B cell (primary cell): ENCODE measurements around the gene ADAMTS16. TPM values are rescaled to one million over a fixed set of nuclear protein-coding genes. Genes with fewer than 3 reads are reported as not detected.

Experiments
- ATAC-seq: fragments of 200-7000 bp; cut with Tn5 transposase; one replicate; pipeline ENCODE4 v1.10.0; 2021; ENCODE audit warnings: low read depth, mild to moderate bottlenecking, moderate number of reproducible peaks, moderate library complexity
- CTCF ChIA-PET: fragments of 350-600 bp; sonication (Branson Sonifier 250); formaldehyde crosslinking; loops from one replicate; lab custom pipeline; 2021; ENCODE audit warnings: antibody characterized with exemption, inconsistent platforms; lab: Charles Lee
- POLR2A ChIA-PET: fragments of 350-600 bp; sonication (Branson Sonifier 250); formaldehyde crosslinking; loops from one replicate; lab custom pipeline; 2021; ENCODE audit warnings: antibody characterized with exemption; lab: Charles Lee
- DNase-seq: peaks from one replicate; pipeline ENCODE4 v3.0.0; 2013
- H2AFZ ChIP-seq: 2 replicates; pipeline ENCODE4 v1.6.1; 2012; ENCODE audit warnings: mild to moderate bottlenecking, low read depth, low read length; ENCODE audit not compliant: insufficient read depth, poor library complexity, severe bottlenecking
- H3K27ac ChIP-seq, 2 donors: 1 replicate in 1 of 2; 2 replicates in 1 of 2; pipeline ENCODE4 v1.5.1; 2012 to 2013; ENCODE audit warnings: low read length in 2 of 2, mild to moderate bottlenecking in 2 of 2, moderate library complexity in 1 of 2
- H3K27me3 ChIP-seq, 4 experiments: fragments of 200-600 bp in 1 of 4; sonication (generic) in 1 of 4; replicated peaks in 1 of 4; 1 replicate in 2 of 4; 2 replicates in 2 of 4; pipeline versions ENCODE4 v1.6.1 to v1.7.0; 2013 to 2016; ENCODE audit warnings: low read length in 3 of 4, mild to moderate bottlenecking in 2 of 4, mixed read lengths in 1 of 4, moderate library complexity in 1 of 4; ENCODE audit not compliant: insufficient read depth in 4 of 4, control insufficient read depth in 3 of 4; ENCODE audit errors: control extremely low read depth in 1 of 4
- H3K36me3 ChIP-seq, 2 experiments: replicated peaks in 1 of 2; 1 replicate in 1 of 2; 2 replicates in 1 of 2; pipeline versions ENCODE4 v1.6.1 to v1.7.1; 2013; ENCODE audit warnings: low read length in 1 of 2; ENCODE audit not compliant: insufficient read depth in 2 of 2, control insufficient read depth in 1 of 2; ENCODE audit errors: control extremely low read depth in 1 of 2, extremely low read depth in 1 of 2
- H3K4me1 ChIP-seq, 2 donors: fragments of 200-600 bp in 1 of 2; sonication (generic) in 1 of 2; 1 replicate in 1 of 2; 2 replicates in 1 of 2; pipeline versions ENCODE4 v1.5.1 to v1.6.1; 2013 to 2017; ENCODE audit warnings: low read length in 2 of 2; ENCODE audit not compliant: control insufficient read depth in 2 of 2, insufficient read depth in 2 of 2
- H3K4me2 ChIP-seq: replicated peaks from 2 replicates; pipeline ENCODE3; 2012; ENCODE audit warnings: mild to moderate bottlenecking, low read depth, low read length; ENCODE audit not compliant: poor library complexity, severe bottlenecking
- H3K4me3 ChIP-seq, 5 experiments: fragments of 200-600 bp in 1 of 5; sonication (generic) in 1 of 5; 1 replicate in 3 of 5; 2 replicates in 2 of 5; pipeline versions ENCODE4 v1.5.1 to v1.7.0; 2011 to 2016; ENCODE audit warnings: low read length in 4 of 5, mild to moderate bottlenecking in 4 of 5, low read depth in 2 of 5, control low read depth in 1 of 5, moderate library complexity in 1 of 5; ENCODE audit not compliant: insufficient read depth in 1 of 5; ENCODE audit errors: control extremely low read depth in 1 of 5, extremely low read depth in 1 of 5
- H3K79me2 ChIP-seq: fragments of 200-600 bp; sonication (generic); one replicate; pipeline ENCODE4 v1.6.0; 2016; ENCODE audit warnings: low read length; ENCODE audit not compliant: control insufficient read depth, insufficient read depth
- H3K9ac ChIP-seq: fragments of 200-600 bp; sonication (generic); 2 replicates; pipeline ENCODE4 v1.6.1; 2017; ENCODE audit warnings: mild to moderate bottlenecking, low read length, moderate library complexity
- H3K9me3 ChIP-seq, 3 donors: one replicate each; pipeline versions ENCODE4 v1.6.1 to v1.7.1; 2013; ENCODE audit warnings: low read length in 2 of 3; ENCODE audit not compliant: control insufficient read depth in 2 of 3, insufficient read depth in 1 of 3; ENCODE audit errors: control extremely low read depth in 1 of 3
- H4K20me1 ChIP-seq: 2 replicates; pipeline ENCODE4 v1.6.0; 2012; ENCODE audit warnings: mild to moderate bottlenecking, low read length; ENCODE audit not compliant: insufficient read depth, control insufficient read depth, poor library complexity, severe bottlenecking
- H3K27ac Mint-ChIP-seq: one replicate; pipeline ENCODE4 v1.8.0; 2021; ENCODE audit warnings: mixed read lengths
- H3K27me3 Mint-ChIP-seq: one replicate; pipeline ENCODE4 v1.8.0; 2021; ENCODE audit warnings: mixed read lengths
- H3K4me1 Mint-ChIP-seq: one replicate; pipeline ENCODE4 v1.8.0; 2021; ENCODE audit warnings: mixed read lengths
- H3K4me3 Mint-ChIP-seq: one replicate; pipeline ENCODE4 v1.8.0; 2021; ENCODE audit warnings: mixed read lengths
- H3K9me3 Mint-ChIP-seq: one replicate; pipeline ENCODE4 v1.8.0; 2022; ENCODE audit warnings: mixed read lengths; ENCODE audit not compliant: insufficient read depth
- EZH2 ChIP-seq: IDR thresholded peaks from 2 replicates; pipeline ENCODE4 v1.6.1; 2012; ENCODE audit warnings: borderline replicate concordance, low read depth, mild to moderate bottlenecking, moderate library complexity, low read length; ENCODE audit not compliant: insufficient read depth, poor library complexity, severe bottlenecking
- WGBS: methylation state at CpG from one replicate; pipeline ENCODE4 v1.1.5; 2013; ENCODE audit warnings: missing lambda C conversion rate; ENCODE audit not compliant: insufficient coverage; 5-methylcytosine and 5-hydroxymethylcytosine counted together
- intact Hi-C: fragments of 100-400 bp; cut with micrococcal nuclease; formaldehyde crosslinking; loops from one replicate; pipeline ENCODE4 v1.10.0; 2022
- polyA plus RNA-seq: library from polyadenylated mRNA; depleted of rRNA; stranded (reverse); fragments of >200 nt; gene quantifications from 2 replicates; pipeline ENCODE4 v1.2.3, GENCODE V29; 2012
- total RNA-seq, 2 donors: library from RNA; stranded (reverse); fragments of 120-200 nt in 1 of 2; gene quantifications; 1 replicate in 1 of 2; 2 replicates in 1 of 2; pipeline versions ENCODE4 v1.2.3 to v1.2.4, GENCODE V29; 2013 to 2022
- TF ChIP-seq, protein P1 (sequence below): fragments of 200-600 bp; IDR thresholded peaks from one replicate; pipeline ENCODE4 v1.8.0; 2022; ENCODE audit warnings: antibody characterized with exemption, mild to moderate bottlenecking

ADAMTS16 gene
- total and polyA plus RNA-seq, 2 donors (not counting 1 experiment from before 2014, with no cell fraction given): not detected

- no peak overlapping the region for H3K4me3 ChIP-seq
- WGBS: 20% methylated on average over 1 of the region's 4 CpGs
- peaks cover 0 to 4% (median 0%) of the 10 kb centered on the region in 3 donors for H3K9me3 ChIP-seq
- H3K27me3 ChIP-seq: peaks cover 0 to 17% (median 11%) of the 10 kb centered on the region in 4 experiments
- no peak overlapping the region for H3K4me2 ChIP-seq
- intact Hi-C loops: loop anchor here (10.0 kb wide), 1 partner anchor 354 kb away; no protein-coding TSS in a partner anchor
- Mint-ChIP-seq H3K4me1 (peaks cover 3% of the 10 kb centered on the region), H3K27ac (no peak overlapping the region), H3K27me3 (peaks cover 23% of the 10 kb centered on the region), H3K4me3 (no peak overlapping the region), H3K9me3 (no peaks in the 10 kb centered on the region)
- no peaks in the 10 kb centered on the region for H3K79me2 ChIP-seq
- H4K20me1 ChIP-seq: no peaks in the 10 kb centered on the region
- POLR2A ChIA-PET: no interaction called here
- DNase-seq (no peak), ATAC-seq (no peak)
- no peak overlapping the region for H2AFZ ChIP-seq
- H3K9ac ChIP-seq: no peak overlapping the region
- peaks cover 0 to 3% of the 10 kb centered on the region in 2 donors for H3K4me1 ChIP-seq
- CTCF ChIA-PET: interaction anchor here (1.0 to 3.2 kb wide), 4 partner anchors 12 to 281 kb away, joined by 3 to 15 read pairs (median 6); partner anchors contain the start of gene ICE1
- H3K36me3 ChIP-seq: no peaks in the 10 kb centered on the region
- no peak for TF ChIP-seq EZH2
- TF ChIP-seq, protein P1, sequence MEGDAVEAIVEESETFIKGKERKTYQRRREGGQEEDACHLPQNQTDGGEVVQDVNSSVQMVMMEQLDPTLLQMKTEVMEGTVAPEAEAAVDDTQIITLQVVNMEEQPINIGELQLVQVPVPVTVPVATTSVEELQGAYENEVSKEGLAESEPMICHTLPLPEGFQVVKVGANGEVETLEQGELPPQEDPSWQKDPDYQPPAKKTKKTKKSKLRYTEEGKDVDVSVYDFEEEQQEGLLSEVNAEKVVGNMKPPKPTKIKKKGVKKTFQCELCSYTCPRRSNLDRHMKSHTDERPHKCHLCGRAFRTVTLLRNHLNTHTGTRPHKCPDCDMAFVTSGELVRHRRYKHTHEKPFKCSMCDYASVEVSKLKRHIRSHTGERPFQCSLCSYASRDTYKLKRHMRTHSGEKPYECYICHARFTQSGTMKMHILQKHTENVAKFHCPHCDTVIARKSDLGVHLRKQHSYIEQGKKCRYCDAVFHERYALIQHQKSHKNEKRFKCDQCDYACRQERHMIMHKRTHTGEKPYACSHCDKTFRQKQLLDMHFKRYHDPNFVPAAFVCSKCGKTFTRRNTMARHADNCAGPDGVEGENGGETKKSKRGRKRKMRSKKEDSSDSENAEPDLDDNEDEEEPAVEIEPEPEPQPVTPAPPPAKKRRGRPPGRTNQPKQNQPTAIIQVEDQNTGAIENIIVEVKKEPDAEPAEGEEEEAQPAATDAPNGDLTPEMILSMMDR: no peak
- H3K27ac ChIP-seq: no peak overlapping the region
These were observed 1.1 kb downstream of the ADAMTS16 start for GRCh38 chr5:5141339-5141599.

DNA sequence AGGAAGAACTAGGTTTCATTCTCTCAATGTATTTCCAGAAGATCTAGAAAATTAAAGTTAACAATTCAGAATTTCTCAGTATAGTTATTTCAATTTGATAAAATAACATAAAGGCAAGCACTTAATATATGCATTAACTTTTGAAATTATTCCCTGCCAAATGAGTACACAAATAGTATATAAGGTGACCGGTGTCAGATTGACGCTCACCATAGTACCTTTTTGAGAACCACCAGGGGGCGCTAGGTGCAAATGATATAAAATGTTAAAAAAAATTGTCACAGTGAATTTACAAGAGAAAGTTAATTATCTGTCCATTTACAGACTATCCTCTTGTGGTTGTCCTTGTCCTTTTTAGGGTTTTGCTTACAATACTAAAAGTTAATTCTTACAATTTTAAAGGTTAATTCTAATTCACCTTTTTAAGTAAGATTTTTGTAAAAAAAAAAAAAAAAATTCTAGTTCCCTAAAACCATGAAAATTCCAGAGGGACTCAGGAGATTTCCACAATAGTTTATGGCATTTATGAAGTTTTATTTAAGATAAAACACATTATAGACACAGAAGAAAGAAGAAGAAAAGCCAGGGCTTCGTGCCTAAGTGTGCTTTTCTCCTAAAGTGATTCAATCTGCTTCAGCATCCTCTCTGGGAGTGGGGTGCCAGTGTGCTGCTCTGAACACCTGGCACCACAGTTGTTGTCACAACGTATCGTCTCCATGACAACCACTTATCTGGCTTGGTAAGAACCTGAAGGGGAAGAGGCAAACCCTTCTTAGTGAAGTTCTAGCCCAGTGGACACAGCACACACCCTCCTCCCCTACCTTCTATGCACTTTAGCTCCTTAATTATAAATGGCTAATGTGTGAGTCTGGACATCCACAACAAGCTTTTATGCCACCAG lies 1.7 kb downstream of the ADAMTS16 start:
- intact Hi-C loops: loop anchor here (10.0 kb wide), 1 partner anchor 353 kb away; no protein-coding TSS in a partner anchor
- H3K4me2 ChIP-seq: no peak overlapping the region
- no peaks in the 10 kb centered on the region for H3K36me3 ChIP-seq
- no peaks in the 10 kb centered on the region for H4K20me1 ChIP-seq
- H3K4me1 Mint-ChIP-seq: peaks cover 3% of the 10 kb centered on the region
- H3K27me3 ChIP-seq: peaks cover 0 to 17% (median 11%) of the 10 kb centered on the region in 4 experiments
- no peaks in the 10 kb centered on the region for H3K9me3 Mint-ChIP-seq
- H3K27ac ChIP-seq: no peak overlapping the region
- H3K4me1 ChIP-seq: peaks cover 0 to 3% of the 10 kb centered on the region in 2 donors
- peaks cover 0 to 4% (median 0%) of the 10 kb centered on the region in 3 donors for H3K9me3 ChIP-seq
- no peak for ATAC-seq
- H3K4me3 ChIP-seq: no peak overlapping the region
- no peaks in the 10 kb centered on the region for H3K79me2 ChIP-seq
- ChIA-PET CTCF (interaction anchor here (1.0 to 3.2 kb wide), 3 partner anchors 17 to 277 kb away, joined by 3 to 15 read pairs (median 7); no protein-coding TSS in a partner anchor), POLR2A (no interaction called here)
- peak; percentile 61 for DNase-seq
- H3K4me3 Mint-ChIP-seq: no peak overlapping the region
- no peak overlapping the region for H3K27ac Mint-ChIP-seq
- WGBS: 46% methylated on average over 2 of the region's 6 CpGs
- H2AFZ ChIP-seq: no peak overlapping the region
- no peak overlapping the region for H3K9ac ChIP-seq
- no peak for TF ChIP-seq EZH2
- TF ChIP-seq, protein P1: peak; percentile 96
- peaks cover 23% of the 10 kb centered on the region for H3K27me3 Mint-ChIP-seq
